ENCODE measurements around the gene MAD1L1. TPM values are rescaled to one million over a fixed set of nuclear protein-coding genes. Genes with fewer than 3 reads are reported as not detected.

Gene MAD1L1
- total RNA-seq, 4 donors from 2014 or later, result 60.3 to 149 (median 73.7) TPM

DNA sequence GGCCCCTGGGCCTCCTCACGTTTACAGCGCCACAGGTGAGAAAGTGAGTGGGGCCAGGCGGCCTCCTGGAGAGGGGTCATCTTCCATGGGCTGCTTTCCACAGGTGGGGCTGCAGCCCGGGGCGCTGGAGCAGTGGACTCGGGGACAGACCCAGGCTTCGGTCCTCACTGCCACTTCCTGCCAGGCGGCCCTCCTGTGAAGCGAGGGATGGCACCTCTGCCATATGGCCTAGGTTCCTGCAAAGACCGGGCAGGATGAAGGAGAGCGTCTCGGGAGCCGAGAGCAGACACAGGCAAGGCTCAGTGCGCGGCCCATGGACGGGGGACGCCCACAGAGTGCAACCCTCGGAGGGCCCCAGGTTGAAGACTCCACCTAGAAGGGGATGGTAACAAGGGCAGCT is 106.8 kb downstream of the MAD1L1 start:
- 91 to 96% methylated on average over 18 of the region's 18 CpGs for WGBS, 2 donors
- no peak for TF ChIP-seq POLR2A (IDR thresholded peaks at IDR 0.05)
- TF ChIP-seq, protein P1, sequence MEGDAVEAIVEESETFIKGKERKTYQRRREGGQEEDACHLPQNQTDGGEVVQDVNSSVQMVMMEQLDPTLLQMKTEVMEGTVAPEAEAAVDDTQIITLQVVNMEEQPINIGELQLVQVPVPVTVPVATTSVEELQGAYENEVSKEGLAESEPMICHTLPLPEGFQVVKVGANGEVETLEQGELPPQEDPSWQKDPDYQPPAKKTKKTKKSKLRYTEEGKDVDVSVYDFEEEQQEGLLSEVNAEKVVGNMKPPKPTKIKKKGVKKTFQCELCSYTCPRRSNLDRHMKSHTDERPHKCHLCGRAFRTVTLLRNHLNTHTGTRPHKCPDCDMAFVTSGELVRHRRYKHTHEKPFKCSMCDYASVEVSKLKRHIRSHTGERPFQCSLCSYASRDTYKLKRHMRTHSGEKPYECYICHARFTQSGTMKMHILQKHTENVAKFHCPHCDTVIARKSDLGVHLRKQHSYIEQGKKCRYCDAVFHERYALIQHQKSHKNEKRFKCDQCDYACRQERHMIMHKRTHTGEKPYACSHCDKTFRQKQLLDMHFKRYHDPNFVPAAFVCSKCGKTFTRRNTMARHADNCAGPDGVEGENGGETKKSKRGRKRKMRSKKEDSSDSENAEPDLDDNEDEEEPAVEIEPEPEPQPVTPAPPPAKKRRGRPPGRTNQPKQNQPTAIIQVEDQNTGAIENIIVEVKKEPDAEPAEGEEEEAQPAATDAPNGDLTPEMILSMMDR (IDR thresholded peaks at IDR 0.05), result no peak
- TF ChIP-seq EP300 (IDR thresholded peaks at IDR 0.05), result no peak
- H3K4me3 ChIP-seq, result no peak overlapping the region

DNA sequence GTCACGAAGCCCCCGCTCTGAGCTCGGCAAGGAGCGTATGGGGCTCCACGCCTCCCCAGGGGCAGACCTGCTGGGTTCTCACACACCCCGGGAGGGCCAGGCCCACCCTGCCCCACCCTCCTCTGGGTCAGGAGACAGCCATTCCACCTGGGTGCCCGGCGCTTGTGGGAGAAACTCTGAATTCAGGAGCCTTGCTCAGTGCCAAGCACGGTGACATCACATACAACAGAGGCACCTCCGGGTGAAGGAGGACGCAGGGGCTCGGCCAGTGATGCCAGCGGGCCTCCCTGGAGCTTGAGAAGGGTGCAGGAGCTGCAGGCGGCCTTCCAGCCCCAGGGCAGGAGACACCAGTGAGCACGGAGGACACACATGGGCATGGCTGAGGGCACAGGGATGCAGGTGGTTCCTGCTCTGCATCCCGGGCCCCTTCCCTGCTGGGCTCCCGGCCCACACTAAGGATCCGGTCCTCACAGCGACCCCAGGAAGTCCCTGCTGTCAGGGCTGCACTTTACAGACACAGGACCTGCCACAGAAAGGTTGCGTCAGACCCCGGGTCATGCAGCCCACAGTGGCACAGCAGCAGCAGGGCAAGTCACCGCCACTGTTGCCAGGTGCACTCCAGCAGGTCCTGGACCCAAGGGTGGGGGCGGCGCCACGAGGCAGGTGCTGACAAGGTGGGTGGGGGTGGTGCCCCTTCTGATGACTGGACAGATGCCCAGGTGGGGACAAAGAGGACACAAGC is 108.0 kb downstream of the MAD1L1 start:
- TF ChIP-seq, protein P1 (IDR thresholded peaks at IDR 0.05), result no peak
- TF ChIP-seq EP300 (IDR thresholded peaks at IDR 0.05), result no peak
- no peak for TF ChIP-seq POLR2A (IDR thresholded peaks at IDR 0.05)
- Histone ChIP-seq H3K27me3 (no peaks in the 10 kb centered on the region), H3K27ac (no peak overlapping the region), H3K4me1 (peaks cover 0 to 17% (median 0%) of the 10 kb centered on the region in 4 donors), H3K4me3 (no peak overlapping the region), H3K9me3 (no peaks in the 10 kb centered on the region), H3K36me3 (peaks cover 0 to 72% (median 0%) of the 10 kb centered on the region in 3 donors)
- DNase-seq (ENCODE audit: low spot score in 2 of 2), result no peak
- WGBS, 2 donors, result 89% methylated on average over 16 to 19 of the region's 25 CpGs

More for the DNA sequence above, 106.8 kb downstream of the MAD1L1 start:
- Histone ChIP-seq H3K4me1 (peaks cover 0 to 7% (median 0%) of the 10 kb centered on the region in 4 donors), H3K27me3 (no peaks in the 10 kb centered on the region), H3K36me3 (peaks cover 0 to 65% (median 0%) of the 10 kb centered on the region in 3 donors), H3K9me3 (no peaks in the 10 kb centered on the region), H3K27ac (no peak overlapping the region)
- DNase-seq (ENCODE audit: low spot score in 2 of 2), result no peak

DNA sequence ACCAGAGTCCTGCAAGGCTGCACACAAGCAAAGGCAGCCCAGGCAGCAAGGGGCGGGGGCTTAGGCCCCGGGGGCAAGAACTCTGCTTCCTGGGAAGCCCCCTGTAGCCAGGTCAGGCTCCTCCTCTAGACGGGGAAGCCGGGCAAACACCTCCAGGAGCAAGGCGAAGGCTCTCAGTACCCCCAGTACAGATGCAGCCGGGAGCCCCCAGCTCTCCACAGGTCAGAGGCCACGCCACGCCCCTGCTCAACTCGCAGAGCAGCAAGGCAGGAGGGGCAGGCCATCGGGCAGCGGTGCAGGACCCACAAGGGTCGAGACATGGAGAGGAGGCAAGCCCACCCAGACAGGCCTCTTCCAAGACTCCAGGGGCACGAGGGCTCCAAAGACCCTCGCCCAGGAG is 108.8 kb downstream of the MAD1L1 start:
- H3K27me3 ChIP-seq, result no peaks in the 10 kb centered on the region
- 83 to 88% methylated on average over 7 to 13 of the region's 14 CpGs for whole genome bisulfite sequencing, 2 donors
- peaks cover 0 to 19% (median 0%) of the 10 kb centered on the region in 4 donors for H3K4me1 ChIP-seq
- no peaks in the 10 kb centered on the region for H3K9me3 ChIP-seq
- H3K4me3 ChIP-seq, result no peak overlapping the region
- H3K27ac ChIP-seq, result no peak overlapping the region
- no peak for TF ChIP-seq POLR2A (IDR thresholded peaks at IDR 0.05)
- TF ChIP-seq EP300 (IDR thresholded peaks at IDR 0.05), result no peak
- TF ChIP-seq, protein P1 (IDR thresholded peaks at IDR 0.05), result no peak
- DNase-seq (ENCODE audit: low spot score in 2 of 2), result no peak
- peaks cover 0 to 71% (median 0%) of the 10 kb centered on the region in 3 donors for H3K36me3 ChIP-seq

DNA sequence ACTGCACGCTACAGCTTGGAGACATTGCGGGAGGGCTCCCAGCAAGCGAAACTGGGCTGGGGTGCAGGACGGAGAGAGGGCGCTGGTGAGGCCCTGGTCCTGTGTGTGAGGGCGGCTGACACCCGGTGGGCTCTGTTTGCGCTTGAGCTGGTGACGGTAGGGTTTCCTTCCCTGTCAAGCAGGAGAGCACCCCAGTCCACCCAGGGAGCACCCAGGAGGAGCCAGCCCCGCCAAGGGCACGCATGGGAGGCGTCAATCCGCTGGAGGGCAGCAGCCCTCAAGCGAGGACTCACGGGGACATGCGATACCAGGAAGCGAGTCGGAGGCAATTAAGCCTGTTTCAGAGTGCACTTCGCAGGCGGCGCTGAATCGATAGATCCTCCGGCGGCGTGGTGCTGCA is 109.4 kb downstream of the MAD1L1 start:
- WGBS, 2 donors, result 90 to 98% methylated on average over 25 of the region's 25 CpGs
- H3K27ac ChIP-seq, result no peak overlapping the region
- H3K4me1 ChIP-seq, result peaks cover 0 to 19% (median 0%) of the 10 kb centered on the region in 4 donors
- H3K9me3 ChIP-seq, result no peaks in the 10 kb centered on the region
- DNase-seq (ENCODE audit: low spot score in 2 of 2), result no peak
- no peak for TF ChIP-seq POLR2A (IDR thresholded peaks at IDR 0.05)
- TF ChIP-seq EP300 (IDR thresholded peaks at IDR 0.05), result no peak
- TF ChIP-seq, protein P1 (IDR thresholded peaks at IDR 0.05), result no peak
- no peak overlapping the region for H3K4me3 ChIP-seq
- H3K27me3 ChIP-seq, result no peaks in the 10 kb centered on the region
- peaks cover 0 to 71% (median 0%) of the 10 kb centered on the region in 3 donors for H3K36me3 ChIP-seq

DNA sequence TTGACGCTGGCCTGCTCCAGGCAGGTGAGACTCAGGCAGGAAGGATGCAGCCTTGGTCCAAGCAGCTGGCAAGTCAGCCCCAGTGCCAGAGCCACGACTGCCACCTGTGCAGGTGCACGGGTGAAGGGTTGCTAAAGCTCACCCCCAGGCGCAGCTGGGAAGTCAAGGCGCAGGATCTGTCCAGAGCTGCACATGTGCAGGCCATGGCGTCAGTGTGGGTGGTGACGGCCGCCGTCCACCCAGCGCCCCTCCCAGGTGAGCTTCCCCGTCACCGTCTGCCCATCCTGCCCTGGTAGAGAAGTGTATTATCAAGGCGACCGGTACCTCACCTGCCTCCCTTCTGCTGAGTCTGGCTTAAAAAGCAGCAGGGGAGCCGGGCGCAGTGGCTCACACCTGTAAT is 110.1 kb downstream of the MAD1L1 start:
- no peak for DNase-seq (ENCODE audit: low spot score in 2 of 2)
- H3K27me3 ChIP-seq, result no peaks in the 10 kb centered on the region
- peaks cover 0 to 68% (median 0%) of the 10 kb centered on the region in 3 donors for H3K36me3 ChIP-seq
- H3K27ac ChIP-seq, result no peak overlapping the region
- WGBS, 2 donors, result 96 to 97% methylated on average over 15 to 16 of the region's 16 CpGs
- no peaks in the 10 kb centered on the region for H3K9me3 ChIP-seq
- H3K4me1 ChIP-seq, result peaks cover 0 to 19% (median 0%) of the 10 kb centered on the region in 4 donors
- no peak overlapping the region for H3K4me3 ChIP-seq
- no peak for TF ChIP-seq POLR2A (IDR thresholded peaks at IDR 0.05)
- TF ChIP-seq EP300 (IDR thresholded peaks at IDR 0.05), result no peak
- TF ChIP-seq, protein P1 (IDR thresholded peaks at IDR 0.05), result no peak
